K562 (cell line): ENCODE results near the gene CLCF1. TPM values are rescaled to one million over a fixed set of nuclear protein-coding genes. Genes with fewer than 3 reads are reported as not detected.

Source experiments
- BRD9 ChIP-seq: fragments of 450-650 bp; IDR thresholded peaks from 2 replicates; pipeline ENCODE4 v1.6.1; 2018; ENCODE audit warnings: low read depth; ENCODE audit not compliant: partially characterized antibody
- CXXC5 ChIP-seq: fragments of 250-450 bp; sonication (Bioruptor Pico); IDR thresholded peaks from 2 replicates; pipeline ENCODE4 v1.8.0; 2022; ENCODE audit warnings: inconsistent platforms, mild to moderate bottlenecking, moderate library complexity
- SMC3 ChIP-seq: conservative IDR thresholded peaks from 2 replicates; pipeline ENCODE4 v1.6.1; 2011; ENCODE audit warnings: low read depth, low read length, improper control_type of control experiment; ENCODE audit not compliant: insufficient read depth
- YBX1 ChIP-seq: fragments of 450-650 bp; IDR thresholded peaks from 2 replicates; pipeline ENCODE4 v1.7.1; 2016; ENCODE audit warnings: mild to moderate bottlenecking
- ZC3H4 ChIP-seq: sonication (generic); formaldehyde crosslinking; IDR thresholded peaks from 2 replicates; pipeline ENCODE4 v1.9.0; 2021; ENCODE audit warnings: missing genetic modification reagents, borderline replicate concordance
- ZNF76 ChIP-seq: fragments of 250-450 bp; sonication (Bioruptor Pico); IDR thresholded peaks from 2 replicates; pipeline ENCODE4 v1.4.0; 2020; ENCODE audit warnings: mild to moderate bottlenecking, moderate library complexity, borderline replicate concordance
- polyA plus RNA-seq, 8 experiments: library from polyadenylated mRNA; depleted of rRNA in 4 of 8; stranded (reverse) in 5 of 8; unstranded in 3 of 8; fragments of >200 nt; fragmentation: Nextera tagmentation in 2 of 8; fragmentation: Illumina TruSeq in 1 of 8; extraction: Ambion mirVana in 2 of 8; extraction: Trizol in 1 of 8; gene quantifications; 2 replicates each; pipeline versions ENCODE4 v1.2.1 to v1.2.3, GENCODE V29; 2011 to 2014; ENCODE audit warnings: inconsistent platforms in 1 of 8, missing spikeins in 1 of 8
- total RNA-seq, 7 experiments: library from RNA; depleted of rRNA in 6 of 7; stranded (reverse); fragments of >200 nt in 6 of 7; fragmentation: Illumina TruSeq in 2 of 7; extraction: Trizol in 2 of 7; gene quantifications; 2 replicates each; pipeline versions ENCODE4 v1.2.1 to v1.2.3, GENCODE V29; 2011 to 2021; ENCODE audit warnings: low replicate concordance in 1 of 7
- TF ChIP-seq, protein P1 (sequence below), 3 experiments: fragments of 200-800 bp in 1 of 3; fragments of 250-450 bp in 1 of 3; fragments of 450-650 bp in 1 of 3; sonication (Bioruptor Pico) in 1 of 3; sonication (Bioruptor generic) in 1 of 3; formaldehyde crosslinking in 1 of 3; IDR thresholded peaks; 2 replicates each; pipeline versions ENCODE4 v1.6.1 to v1.8.0; 2016 to 2022; ENCODE audit warnings: mild to moderate bottlenecking in 2 of 3, missing genetic modification characterization in 2 of 3, missing compliant biosample characterization in 1 of 3, moderate library complexity in 1 of 3
- TF ChIP-seq, protein P2 (sequence below): fragments of 450-650 bp; IDR thresholded peaks from 2 replicates; pipeline ENCODE4 v1.6.1; 2016; ENCODE audit warnings: mild to moderate bottlenecking, moderate library complexity

Gene CLCF1
- total and polyA plus RNA-seq, 9 of the 15 experiments (the other 6 are each of a cell fraction or from before 2014, with no cell fraction given) = 0.49 to 5.8 (median 3.0) TPM

DNA sequence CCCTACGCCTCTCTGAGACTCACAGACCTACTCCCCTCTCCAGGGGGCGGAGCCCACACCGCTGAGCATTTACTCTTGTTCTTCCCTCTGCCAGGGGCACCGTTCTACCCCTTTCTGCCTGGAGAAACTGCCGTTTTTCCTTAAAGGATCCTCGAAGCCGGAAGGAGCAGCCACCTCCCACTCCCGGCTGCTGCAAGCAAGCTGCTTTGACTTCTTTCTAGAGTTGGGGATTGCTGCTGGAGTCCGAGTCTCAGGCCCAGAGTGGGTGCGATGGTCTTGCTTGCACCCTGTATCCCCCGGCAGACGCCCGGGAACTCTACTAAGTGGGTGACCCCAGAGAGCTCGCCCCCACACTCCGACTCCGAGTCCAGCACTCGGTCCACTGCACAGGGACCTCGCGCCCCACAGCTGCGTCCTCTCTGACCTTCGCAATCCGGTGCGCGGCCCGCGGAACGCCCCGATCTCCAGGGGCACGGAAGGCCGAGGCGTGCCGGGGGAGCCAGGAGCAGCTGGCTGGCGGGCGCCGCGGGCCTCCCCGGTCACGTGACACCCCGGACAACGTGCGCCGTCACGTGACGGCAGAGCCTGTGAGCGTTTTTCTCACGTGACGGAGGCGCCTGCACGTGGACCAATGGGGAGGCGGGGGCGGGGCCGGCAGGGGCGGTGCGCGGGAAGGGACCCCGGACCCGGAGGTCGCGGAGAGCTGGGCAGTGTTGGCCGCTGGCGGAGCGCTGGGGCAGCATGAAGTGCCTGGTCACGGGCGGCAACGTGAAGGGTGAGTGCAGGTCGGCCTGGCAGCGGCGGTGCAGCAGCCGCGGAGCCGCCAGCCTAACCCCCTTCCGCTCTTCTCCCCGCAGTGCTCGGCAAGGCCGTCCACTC is 18.1 kb upstream of the CLCF1 start, which contains the start of gene RAD9A (continued):
- 0 out of 2 replicates have a peak, but pooled peaks have one; percentile 7 for TF ChIP-seq ZNF76 (CRISPR knock-in tag)
- TF ChIP-seq ZC3H4 (CRISPR knock-in tag) = no peak; the same call in 1 of the 2 replicates
- TF ChIP-seq, protein P1, sequence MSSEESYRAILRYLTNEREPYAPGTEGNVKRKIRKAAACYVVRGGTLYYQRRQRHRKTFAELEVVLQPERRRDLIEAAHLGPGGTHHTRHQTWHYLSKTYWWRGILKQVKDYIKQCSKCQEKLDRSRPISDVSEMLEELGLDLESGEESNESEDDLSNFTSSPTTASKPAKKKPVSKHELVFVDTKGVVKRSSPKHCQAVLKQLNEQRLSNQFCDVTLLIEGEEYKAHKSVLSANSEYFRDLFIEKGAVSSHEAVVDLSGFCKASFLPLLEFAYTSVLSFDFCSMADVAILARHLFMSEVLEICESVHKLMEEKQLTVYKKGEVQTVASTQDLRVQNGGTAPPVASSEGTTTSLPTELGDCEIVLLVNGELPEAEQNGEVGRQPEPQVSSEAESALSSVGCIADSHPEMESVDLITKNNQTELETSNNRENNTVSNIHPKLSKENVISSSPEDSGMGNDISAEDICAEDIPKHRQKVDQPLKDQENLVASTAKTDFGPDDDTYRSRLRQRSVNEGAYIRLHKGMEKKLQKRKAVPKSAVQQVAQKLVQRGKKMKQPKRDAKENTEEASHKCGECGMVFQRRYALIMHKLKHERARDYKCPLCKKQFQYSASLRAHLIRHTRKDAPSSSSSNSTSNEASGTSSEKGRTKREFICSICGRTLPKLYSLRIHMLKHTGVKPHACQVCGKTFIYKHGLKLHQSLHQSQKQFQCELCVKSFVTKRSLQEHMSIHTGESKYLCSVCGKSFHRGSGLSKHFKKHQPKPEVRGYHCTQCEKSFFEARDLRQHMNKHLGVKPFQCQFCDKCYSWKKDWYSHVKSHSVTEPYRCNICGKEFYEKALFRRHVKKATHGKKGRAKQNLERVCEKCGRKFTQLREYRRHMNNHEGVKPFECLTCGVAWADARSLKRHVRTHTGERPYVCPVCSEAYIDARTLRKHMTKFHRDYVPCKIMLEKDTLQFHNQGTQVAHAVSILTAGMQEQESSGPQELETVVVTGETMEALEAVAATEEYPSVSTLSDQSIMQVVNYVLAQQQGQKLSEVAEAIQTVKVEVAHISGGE (CRISPR knock-in tag; IDR thresholded peaks at IDR 0.05) = 0 out of 6 replicates have a peak, but pooled peaks of 1 of the 3 experiments have one; percentile 72
- TF ChIP-seq BRD9 = no peak
- 0 out of 2 replicates have a peak, but pooled peaks have one; percentile 1 for TF ChIP-seq SMC3
- no peak for TF ChIP-seq YBX1
- TF ChIP-seq, protein P2, sequence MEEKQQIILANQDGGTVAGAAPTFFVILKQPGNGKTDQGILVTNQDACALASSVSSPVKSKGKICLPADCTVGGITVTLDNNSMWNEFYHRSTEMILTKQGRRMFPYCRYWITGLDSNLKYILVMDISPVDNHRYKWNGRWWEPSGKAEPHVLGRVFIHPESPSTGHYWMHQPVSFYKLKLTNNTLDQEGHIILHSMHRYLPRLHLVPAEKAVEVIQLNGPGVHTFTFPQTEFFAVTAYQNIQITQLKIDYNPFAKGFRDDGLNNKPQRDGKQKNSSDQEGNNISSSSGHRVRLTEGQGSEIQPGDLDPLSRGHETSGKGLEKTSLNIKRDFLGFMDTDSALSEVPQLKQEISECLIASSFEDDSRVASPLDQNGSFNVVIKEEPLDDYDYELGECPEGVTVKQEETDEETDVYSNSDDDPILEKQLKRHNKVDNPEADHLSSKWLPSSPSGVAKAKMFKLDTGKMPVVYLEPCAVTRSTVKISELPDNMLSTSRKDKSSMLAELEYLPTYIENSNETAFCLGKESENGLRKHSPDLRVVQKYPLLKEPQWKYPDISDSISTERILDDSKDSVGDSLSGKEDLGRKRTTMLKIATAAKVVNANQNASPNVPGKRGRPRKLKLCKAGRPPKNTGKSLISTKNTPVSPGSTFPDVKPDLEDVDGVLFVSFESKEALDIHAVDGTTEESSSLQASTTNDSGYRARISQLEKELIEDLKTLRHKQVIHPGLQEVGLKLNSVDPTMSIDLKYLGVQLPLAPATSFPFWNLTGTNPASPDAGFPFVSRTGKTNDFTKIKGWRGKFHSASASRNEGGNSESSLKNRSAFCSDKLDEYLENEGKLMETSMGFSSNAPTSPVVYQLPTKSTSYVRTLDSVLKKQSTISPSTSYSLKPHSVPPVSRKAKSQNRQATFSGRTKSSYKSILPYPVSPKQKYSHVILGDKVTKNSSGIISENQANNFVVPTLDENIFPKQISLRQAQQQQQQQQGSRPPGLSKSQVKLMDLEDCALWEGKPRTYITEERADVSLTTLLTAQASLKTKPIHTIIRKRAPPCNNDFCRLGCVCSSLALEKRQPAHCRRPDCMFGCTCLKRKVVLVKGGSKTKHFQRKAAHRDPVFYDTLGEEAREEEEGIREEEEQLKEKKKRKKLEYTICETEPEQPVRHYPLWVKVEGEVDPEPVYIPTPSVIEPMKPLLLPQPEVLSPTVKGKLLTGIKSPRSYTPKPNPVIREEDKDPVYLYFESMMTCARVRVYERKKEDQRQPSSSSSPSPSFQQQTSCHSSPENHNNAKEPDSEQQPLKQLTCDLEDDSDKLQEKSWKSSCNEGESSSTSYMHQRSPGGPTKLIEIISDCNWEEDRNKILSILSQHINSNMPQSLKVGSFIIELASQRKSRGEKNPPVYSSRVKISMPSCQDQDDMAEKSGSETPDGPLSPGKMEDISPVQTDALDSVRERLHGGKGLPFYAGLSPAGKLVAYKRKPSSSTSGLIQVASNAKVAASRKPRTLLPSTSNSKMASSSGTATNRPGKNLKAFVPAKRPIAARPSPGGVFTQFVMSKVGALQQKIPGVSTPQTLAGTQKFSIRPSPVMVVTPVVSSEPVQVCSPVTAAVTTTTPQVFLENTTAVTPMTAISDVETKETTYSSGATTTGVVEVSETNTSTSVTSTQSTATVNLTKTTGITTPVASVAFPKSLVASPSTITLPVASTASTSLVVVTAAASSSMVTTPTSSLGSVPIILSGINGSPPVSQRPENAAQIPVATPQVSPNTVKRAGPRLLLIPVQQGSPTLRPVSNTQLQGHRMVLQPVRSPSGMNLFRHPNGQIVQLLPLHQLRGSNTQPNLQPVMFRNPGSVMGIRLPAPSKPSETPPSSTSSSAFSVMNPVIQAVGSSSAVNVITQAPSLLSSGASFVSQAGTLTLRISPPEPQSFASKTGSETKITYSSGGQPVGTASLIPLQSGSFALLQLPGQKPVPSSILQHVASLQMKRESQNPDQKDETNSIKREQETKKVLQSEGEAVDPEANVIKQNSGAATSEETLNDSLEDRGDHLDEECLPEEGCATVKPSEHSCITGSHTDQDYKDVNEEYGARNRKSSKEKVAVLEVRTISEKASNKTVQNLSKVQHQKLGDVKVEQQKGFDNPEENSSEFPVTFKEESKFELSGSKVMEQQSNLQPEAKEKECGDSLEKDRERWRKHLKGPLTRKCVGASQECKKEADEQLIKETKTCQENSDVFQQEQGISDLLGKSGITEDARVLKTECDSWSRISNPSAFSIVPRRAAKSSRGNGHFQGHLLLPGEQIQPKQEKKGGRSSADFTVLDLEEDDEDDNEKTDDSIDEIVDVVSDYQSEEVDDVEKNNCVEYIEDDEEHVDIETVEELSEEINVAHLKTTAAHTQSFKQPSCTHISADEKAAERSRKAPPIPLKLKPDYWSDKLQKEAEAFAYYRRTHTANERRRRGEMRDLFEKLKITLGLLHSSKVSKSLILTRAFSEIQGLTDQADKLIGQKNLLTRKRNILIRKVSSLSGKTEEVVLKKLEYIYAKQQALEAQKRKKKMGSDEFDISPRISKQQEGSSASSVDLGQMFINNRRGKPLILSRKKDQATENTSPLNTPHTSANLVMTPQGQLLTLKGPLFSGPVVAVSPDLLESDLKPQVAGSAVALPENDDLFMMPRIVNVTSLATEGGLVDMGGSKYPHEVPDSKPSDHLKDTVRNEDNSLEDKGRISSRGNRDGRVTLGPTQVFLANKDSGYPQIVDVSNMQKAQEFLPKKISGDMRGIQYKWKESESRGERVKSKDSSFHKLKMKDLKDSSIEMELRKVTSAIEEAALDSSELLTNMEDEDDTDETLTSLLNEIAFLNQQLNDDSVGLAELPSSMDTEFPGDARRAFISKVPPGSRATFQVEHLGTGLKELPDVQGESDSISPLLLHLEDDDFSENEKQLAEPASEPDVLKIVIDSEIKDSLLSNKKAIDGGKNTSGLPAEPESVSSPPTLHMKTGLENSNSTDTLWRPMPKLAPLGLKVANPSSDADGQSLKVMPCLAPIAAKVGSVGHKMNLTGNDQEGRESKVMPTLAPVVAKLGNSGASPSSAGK = peak; percentile 97
- TF ChIP-seq CXXC5 (CRISPR knock-in tag) = peak; percentile 98
